ENCODE data around the gene CRADD. TPM values are rescaled to one million over a fixed set of nuclear protein-coding genes. Genes with fewer than 3 reads are reported as not detected.

Gene CRADD
- total RNA-seq, 1 experiment from 2014 or later = 7.6 TPM

DNA sequence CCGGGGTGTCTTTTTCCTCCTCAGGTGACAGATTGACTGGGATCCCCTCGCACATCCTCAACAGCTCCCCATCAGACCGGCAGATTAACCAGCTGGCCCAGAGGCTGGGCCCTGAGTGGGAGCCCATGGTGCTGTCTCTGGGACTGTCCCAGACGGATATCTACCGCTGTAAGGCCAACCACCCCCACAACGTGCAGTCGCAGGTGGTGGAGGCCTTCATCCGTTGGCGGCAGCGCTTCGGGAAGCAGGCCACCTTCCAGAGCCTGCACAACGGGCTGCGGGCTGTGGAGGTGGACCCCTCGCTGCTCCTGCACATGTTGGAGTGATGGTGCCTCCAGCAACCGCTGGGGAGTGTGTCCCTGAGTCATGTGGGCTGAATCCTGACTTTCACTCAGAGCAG lies 172.8 kb downstream of the CRADD start:
- Histone ChIP-seq H2BK15ac (ENCODE audit: low read depth, low read length) (no peak overlapping the region; the same call in 1 of the 2 replicates), H4K91ac (ENCODE audit: insufficient read length, low read depth, low read length) (no peak overlapping the region), H3K4me1 (ENCODE audit: insufficient read depth, low read length) (0 out of 2 replicates have a peak, but pooled peaks cover 2% of the 10 kb centered on the region), H2AK5ac (ENCODE audit: insufficient read length, low read length) (no peak overlapping the region), H3K9me3 (ENCODE audit: control insufficient read depth, low read depth, low read length) (no peaks in the 10 kb centered on the region), H3K4ac (ENCODE audit: low read depth, low read length) (no peak overlapping the region), H3K27me3 (ENCODE audit: insufficient read depth, low read length) (no peaks in the 10 kb centered on the region), H2AFZ (ENCODE audit: low read length) (no peak overlapping the region), H3K79me2 (ENCODE audit: insufficient read depth, low read length) (no peaks in the 10 kb centered on the region), H2BK5ac (ENCODE audit: insufficient read length, low read length) (no peak overlapping the region), H3K27ac (ENCODE audit: insufficient read length, low read depth, low read length) (no peak overlapping the region), H2BK12ac (ENCODE audit: insufficient read length, low read depth, low read length) (no peak overlapping the region), H4K5ac (ENCODE audit: insufficient read length, low read depth, low read length) (no peak overlapping the region), H4K20me1 (ENCODE audit: control insufficient read depth, insufficient read depth, insufficient read length) (no peaks in the 10 kb centered on the region), H3K56ac (ENCODE audit: insufficient read length, low read depth, low read length) (no peak overlapping the region), H3K4me2 (ENCODE audit: insufficient read depth, insufficient read length, low read length) (no peak overlapping the region), H2BK120ac (ENCODE audit: low read depth, low read length, poor library complexity, severe bottlenecking) (no peak overlapping the region), H2BK20ac (ENCODE audit: low read depth, low read length, poor library complexity, severe bottlenecking) (no peak overlapping the region), H3K18ac (ENCODE audit: insufficient read length, low read depth, low read length) (no peak overlapping the region), H4K8ac (replicated peaks; ENCODE audit: insufficient read length, low read depth, low read length) (no peak overlapping the region), H3T11ph (ENCODE audit: low read length) (no peak overlapping the region), H3K79me1 (ENCODE audit: insufficient read depth, low read depth, low read length, poor library complexity, severe bottlenecking) (no peaks in the 10 kb centered on the region), H3K23me2 (ENCODE audit: insufficient read length, low read depth, low read length, poor library complexity, severe bottlenecking) (no peaks in the 10 kb centered on the region), H3K23ac (ENCODE audit: insufficient read length, low read depth, low read length) (no peak overlapping the region), H3K9ac (ENCODE audit: extremely low read depth, insufficient read length, low read length) (no peak overlapping the region), H3K14ac (ENCODE audit: insufficient read depth, low read length) (no peak overlapping the region; the same call in 1 of the 2 replicates)
- H3K9me3 Mint-ChIP-seq = no peaks in the 10 kb centered on the region
- no peak for DNase-seq
- peaks cover 4 to 11% of the 10 kb centered on the region in 2 experiments for H3K4me1 Mint-ChIP-seq
- no peaks in the 10 kb centered on the region for H3K36me3 Mint-ChIP-seq (ENCODE audit: insufficient read depth in 1 of 3, low read depth in 3 of 3)
- H3K27me3 Mint-ChIP-seq (ENCODE audit: low read depth) = no peaks in the 10 kb centered on the region
- WGBS (ENCODE audit: extremely low coverage, insufficient read length, low lambda C conversion rate) = no CpG with 5 or more reads among the region's 15 CpGs
- H3K27ac Mint-ChIP-seq = no peak overlapping the region
- TF ChIP-seq, protein P1, sequence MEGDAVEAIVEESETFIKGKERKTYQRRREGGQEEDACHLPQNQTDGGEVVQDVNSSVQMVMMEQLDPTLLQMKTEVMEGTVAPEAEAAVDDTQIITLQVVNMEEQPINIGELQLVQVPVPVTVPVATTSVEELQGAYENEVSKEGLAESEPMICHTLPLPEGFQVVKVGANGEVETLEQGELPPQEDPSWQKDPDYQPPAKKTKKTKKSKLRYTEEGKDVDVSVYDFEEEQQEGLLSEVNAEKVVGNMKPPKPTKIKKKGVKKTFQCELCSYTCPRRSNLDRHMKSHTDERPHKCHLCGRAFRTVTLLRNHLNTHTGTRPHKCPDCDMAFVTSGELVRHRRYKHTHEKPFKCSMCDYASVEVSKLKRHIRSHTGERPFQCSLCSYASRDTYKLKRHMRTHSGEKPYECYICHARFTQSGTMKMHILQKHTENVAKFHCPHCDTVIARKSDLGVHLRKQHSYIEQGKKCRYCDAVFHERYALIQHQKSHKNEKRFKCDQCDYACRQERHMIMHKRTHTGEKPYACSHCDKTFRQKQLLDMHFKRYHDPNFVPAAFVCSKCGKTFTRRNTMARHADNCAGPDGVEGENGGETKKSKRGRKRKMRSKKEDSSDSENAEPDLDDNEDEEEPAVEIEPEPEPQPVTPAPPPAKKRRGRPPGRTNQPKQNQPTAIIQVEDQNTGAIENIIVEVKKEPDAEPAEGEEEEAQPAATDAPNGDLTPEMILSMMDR (conservative IDR thresholded peaks at IDR 0.05) = no peak
- no peak overlapping the region for H3K4me3 Mint-ChIP-seq

Measured in H9 (cell line).